Central memory CD8-positive, alpha-beta T cell (primary cell): ENCODE measurements around the gene NFKBIA.

Experiments
- ATAC-seq: fragments of 150-1000 bp; cut with Tn5 transposase; replicated peaks from 2 replicates; pipeline ENCODE4 v1.10.0; 2022; ENCODE audit warnings: mild to moderate bottlenecking, moderate FRiP score, moderate number of reproducible peaks; ENCODE audit not compliant: poor library complexity, severe bottlenecking; ENCODE audit errors: extremely low read depth
- DNase-seq, 2 donors: peaks; one replicate each; pipeline ENCODE4 v3.0.0; 2021; ENCODE audit warnings: low spot score in 2 of 2
- H3K27ac Mint-ChIP-seq: one replicate; pipeline ENCODE4 v1.8.0; 2022; ENCODE audit warnings: low read depth, mild to moderate bottlenecking, moderate library complexity, mixed read lengths
- H3K27me3 Mint-ChIP-seq: one replicate; pipeline ENCODE4 v1.8.0; 2022; ENCODE audit warnings: mixed read lengths
- H3K36me3 Mint-ChIP-seq: one replicate; pipeline ENCODE4 v1.8.0; 2022; ENCODE audit warnings: mild to moderate bottlenecking, moderate library complexity, mixed read lengths; ENCODE audit not compliant: insufficient read depth
- H3K4me1 Mint-ChIP-seq: one replicate; pipeline ENCODE4 v1.8.0; 2022; ENCODE audit warnings: mixed read lengths
- H3K4me3 Mint-ChIP-seq: one replicate; pipeline ENCODE4 v1.8.0; 2022; ENCODE audit warnings: mild to moderate bottlenecking, moderate library complexity, mixed read lengths
- H3K9me3 Mint-ChIP-seq: one replicate; pipeline ENCODE4 v1.8.0; 2022; ENCODE audit warnings: mixed read lengths

Gene NFKBIA

DNA sequence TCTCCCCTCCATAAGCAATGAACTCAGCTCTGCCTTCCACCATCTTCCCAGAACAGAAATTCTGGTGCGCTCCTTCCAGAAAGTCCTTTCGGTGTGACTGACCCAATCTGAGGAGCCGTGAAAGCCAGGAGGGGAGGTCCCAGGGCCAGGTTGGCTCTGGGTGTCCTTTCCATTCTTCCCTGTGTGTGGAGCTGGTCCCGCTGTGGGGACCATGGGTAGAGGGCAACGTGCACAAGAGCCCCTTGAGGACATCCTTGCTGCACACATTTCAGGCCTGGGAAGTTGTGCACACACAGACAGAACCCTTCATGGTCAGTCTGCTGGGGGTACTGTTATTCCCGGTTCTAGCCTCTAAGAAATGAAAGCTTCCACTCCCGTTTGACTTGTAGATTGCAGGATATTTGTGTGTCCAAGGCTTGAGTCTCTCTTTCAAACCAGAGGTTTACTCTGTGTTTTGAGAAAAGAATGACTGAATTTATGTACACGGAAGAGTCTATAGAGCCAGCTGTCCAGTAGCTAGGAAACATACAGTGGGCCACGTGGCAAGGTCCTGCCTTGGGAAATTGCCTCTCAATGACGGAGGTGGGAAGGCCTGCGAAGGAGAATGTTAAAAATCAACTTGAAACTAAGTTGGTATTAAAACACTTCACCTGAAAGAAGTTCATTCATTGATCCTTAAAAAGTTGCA is 10.1 kb downstream of the NFKBIA start:
- no peak overlapping the region for H3K4me3 Mint-ChIP-seq
- no peak overlapping the region for H3K27ac Mint-ChIP-seq
- no peaks in the 10 kb centered on the region for H3K9me3 Mint-ChIP-seq
- ATAC-seq (no peak), DNase-seq (no peak)
- peaks cover 16% of the 10 kb centered on the region for H3K36me3 Mint-ChIP-seq
- H3K4me1 Mint-ChIP-seq = peaks cover 17% of the 10 kb centered on the region
- no peaks in the 10 kb centered on the region for H3K27me3 Mint-ChIP-seq

DNA sequence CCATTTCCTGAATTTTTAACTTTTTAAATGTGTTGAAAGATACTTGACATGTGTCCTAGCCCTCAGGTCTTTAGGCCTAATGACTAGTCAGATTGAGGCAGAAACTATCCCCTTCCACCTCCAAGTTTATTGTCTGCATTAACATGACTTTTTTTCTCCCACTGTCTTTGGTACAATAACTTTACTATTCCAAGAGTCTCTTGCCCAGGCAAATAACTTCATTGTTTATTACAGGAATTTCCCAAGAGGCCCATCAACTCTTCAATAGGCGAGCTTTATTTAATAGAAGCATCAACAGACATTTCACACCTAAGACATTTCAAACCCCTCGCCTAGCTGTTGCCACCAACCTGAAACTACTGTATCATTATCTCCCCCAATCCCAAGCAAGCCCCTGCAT is 10.7 kb downstream of the NFKBIA start:
- no peak for DNase-seq
- ATAC-seq = no peak
- Mint-ChIP-seq H3K27me3 (no peaks in the 10 kb centered on the region), H3K36me3 (peaks cover 10% of the 10 kb centered on the region), H3K27ac (no peak overlapping the region), H3K4me1 (peaks cover 11% of the 10 kb centered on the region), H3K4me3 (no peak overlapping the region), H3K9me3 (no peaks in the 10 kb centered on the region)

DNA sequence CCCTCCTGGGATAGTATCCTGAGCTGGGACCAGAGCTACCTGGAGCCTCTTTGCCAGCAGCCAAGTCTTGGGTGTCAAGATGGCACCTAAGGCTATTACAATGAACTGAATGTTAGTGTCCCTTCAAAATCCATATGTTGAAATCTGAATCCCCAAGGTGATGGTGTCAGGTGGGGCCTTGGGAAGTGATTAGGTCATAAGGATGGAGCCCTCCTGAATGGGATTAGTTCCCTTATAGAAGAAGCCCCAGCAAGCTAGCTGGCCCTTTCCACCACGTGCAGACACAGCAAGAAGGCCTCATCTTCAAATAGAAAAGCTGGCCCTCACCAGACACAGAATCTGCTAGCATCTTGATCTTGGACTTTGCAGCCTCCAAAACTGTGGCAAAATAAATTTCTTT is 12.4 kb downstream of the NFKBIA start:
- no peaks in the 10 kb centered on the region for H3K9me3 Mint-ChIP-seq
- H3K4me1 Mint-ChIP-seq = peaks cover 11% of the 10 kb centered on the region
- peaks cover 7% of the 10 kb centered on the region for H3K36me3 Mint-ChIP-seq
- no peak overlapping the region for H3K27ac Mint-ChIP-seq
- no peak for DNase-seq
- no peak overlapping the region for H3K4me3 Mint-ChIP-seq
- H3K27me3 Mint-ChIP-seq = no peaks in the 10 kb centered on the region
- ATAC-seq = no peak

DNA sequence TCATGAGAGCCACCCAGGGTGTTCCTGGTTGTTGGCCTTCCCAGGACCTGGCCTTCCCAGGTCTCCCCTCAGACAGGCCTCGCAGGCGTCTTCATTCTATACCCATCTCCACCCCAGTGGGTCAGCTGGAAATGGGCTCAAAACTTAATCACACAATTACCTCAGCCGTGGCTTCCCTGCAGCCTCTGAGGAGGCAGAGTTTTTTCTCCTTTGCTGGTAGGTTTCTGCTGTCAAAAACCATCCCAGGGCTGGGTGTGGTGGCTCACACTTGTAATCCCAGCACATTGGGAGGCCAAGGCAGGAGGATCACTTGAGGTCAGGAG is 13.2 kb downstream of the NFKBIA start:
- Mint-ChIP-seq H3K27me3 (no peaks in the 10 kb centered on the region), H3K4me1 (peaks cover 11% of the 10 kb centered on the region), H3K9me3 (no peaks in the 10 kb centered on the region), H3K4me3 (no peak overlapping the region), H3K36me3 (peaks cover 6% of the 10 kb centered on the region), H3K27ac (no peak overlapping the region)
- DNase-seq (no peak), ATAC-seq (no peak)

DNA sequence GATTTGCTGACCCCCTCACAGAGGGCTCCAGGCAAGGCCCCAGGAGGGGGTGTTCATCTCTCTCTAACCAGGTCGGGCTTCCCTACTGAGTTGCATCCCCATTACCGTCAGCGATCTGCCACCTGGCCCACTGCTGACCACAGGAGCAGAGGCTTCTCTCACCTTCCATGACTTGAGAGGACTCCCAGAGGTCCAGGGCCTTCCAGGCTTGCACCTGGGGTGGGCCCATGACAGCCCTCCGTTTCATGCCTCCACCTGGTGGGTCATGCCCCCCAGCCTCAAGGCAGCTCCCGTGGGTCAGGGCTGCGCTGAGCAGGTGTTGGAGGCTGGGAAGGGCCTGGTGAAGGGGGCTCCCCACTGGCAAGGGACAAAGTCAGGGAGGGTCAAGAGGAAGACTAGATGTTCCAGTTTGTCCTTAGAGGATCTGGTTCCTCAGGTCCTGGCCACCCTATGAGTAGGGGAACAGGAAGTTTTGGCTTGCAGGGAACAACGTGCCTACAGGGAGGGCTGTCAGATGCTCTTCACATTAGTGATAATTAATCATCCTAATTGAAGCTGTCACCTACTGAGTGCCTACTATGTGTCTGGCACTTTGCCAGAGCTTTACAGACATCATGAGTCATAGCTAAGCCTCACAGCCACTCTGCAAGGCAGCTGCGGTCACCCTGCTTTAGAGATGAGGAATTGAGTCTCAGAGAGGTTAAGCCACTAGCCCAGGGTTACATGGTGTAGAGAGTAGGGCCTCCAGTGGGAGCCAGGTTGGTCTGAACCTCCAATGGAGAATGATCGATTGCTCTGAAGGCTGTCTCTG is 13.8 kb downstream of the NFKBIA start:
- no peaks in the 10 kb centered on the region for H3K27me3 Mint-ChIP-seq
- no peak overlapping the region for H3K4me3 Mint-ChIP-seq
- H3K4me1 Mint-ChIP-seq = peaks cover 11% of the 10 kb centered on the region
- DNase-seq (peak in 1 of 2 donors; percentile 22), ATAC-seq (peak; percentile 88)
- no peaks in the 10 kb centered on the region for H3K9me3 Mint-ChIP-seq
- peaks cover 6% of the 10 kb centered on the region for H3K36me3 Mint-ChIP-seq
- peak overlapping the region; percentile 41 for H3K27ac Mint-ChIP-seq

DNA sequence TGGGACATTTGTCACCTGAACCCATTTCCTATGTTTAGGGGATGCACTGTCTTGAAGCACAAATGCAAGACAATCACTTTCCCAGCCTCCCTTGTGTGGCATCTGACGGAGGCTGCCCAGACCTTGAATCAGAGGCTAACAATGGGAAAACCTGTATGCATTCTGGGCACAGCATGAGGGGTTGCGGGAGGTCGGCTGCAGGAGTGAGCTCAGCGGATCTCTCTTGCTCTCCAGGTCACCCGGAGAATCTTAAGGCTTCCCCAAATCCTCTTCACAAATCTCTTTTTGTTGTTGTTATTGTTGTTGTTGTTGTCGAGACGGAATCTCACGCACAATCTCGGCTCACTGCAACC is 15.3 kb downstream of the NFKBIA start:
- ATAC-seq (no peak), DNase-seq (no peak)
- H3K9me3 Mint-ChIP-seq = no peaks in the 10 kb centered on the region
- H3K4me1 Mint-ChIP-seq = peaks cover 11% of the 10 kb centered on the region
- H3K36me3 Mint-ChIP-seq = peaks cover 3% of the 10 kb centered on the region
- no peak overlapping the region for H3K27ac Mint-ChIP-seq
- no peaks in the 10 kb centered on the region for H3K27me3 Mint-ChIP-seq
- H3K4me3 Mint-ChIP-seq = no peak overlapping the region

DNA sequence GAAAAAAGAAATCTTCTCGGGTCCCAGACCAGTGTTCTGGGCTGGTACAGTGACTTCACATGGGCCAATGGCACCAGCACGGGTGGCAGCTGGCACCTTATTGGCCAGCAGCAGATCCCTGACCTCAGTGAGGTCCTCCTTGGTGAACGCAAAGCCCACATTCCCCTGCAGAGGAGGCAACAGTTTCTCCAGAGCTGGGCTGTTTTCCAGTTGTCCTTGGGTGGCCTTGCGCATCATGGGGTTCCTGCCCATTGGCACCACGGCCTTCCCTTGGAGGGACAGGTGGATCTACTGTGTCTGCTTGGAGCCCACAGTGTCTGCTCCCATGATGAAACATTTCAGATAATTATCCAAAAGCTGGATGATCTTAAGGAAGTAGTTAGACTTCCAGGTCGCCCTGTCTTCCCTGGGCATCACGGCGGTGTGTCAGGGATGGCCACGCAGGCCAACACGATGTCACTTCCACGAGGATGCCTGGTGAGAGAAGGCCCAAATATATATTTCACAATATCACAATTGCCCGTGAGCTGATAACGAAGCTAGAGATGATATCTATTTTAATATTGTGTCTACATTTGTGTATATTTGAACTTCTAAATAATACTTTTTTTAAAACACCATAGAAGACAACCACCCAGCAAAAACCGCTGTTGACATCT is 15.8 kb downstream of the NFKBIA start:
- H3K27ac Mint-ChIP-seq = no peak overlapping the region
- H3K4me3 Mint-ChIP-seq = no peak overlapping the region
- no peak for ATAC-seq
- H3K27me3 Mint-ChIP-seq = no peaks in the 10 kb centered on the region
- H3K9me3 Mint-ChIP-seq = no peaks in the 10 kb centered on the region
- peaks cover 11% of the 10 kb centered on the region for H3K4me1 Mint-ChIP-seq
- no peaks in the 10 kb centered on the region for H3K36me3 Mint-ChIP-seq
- no peak for DNase-seq

DNA sequence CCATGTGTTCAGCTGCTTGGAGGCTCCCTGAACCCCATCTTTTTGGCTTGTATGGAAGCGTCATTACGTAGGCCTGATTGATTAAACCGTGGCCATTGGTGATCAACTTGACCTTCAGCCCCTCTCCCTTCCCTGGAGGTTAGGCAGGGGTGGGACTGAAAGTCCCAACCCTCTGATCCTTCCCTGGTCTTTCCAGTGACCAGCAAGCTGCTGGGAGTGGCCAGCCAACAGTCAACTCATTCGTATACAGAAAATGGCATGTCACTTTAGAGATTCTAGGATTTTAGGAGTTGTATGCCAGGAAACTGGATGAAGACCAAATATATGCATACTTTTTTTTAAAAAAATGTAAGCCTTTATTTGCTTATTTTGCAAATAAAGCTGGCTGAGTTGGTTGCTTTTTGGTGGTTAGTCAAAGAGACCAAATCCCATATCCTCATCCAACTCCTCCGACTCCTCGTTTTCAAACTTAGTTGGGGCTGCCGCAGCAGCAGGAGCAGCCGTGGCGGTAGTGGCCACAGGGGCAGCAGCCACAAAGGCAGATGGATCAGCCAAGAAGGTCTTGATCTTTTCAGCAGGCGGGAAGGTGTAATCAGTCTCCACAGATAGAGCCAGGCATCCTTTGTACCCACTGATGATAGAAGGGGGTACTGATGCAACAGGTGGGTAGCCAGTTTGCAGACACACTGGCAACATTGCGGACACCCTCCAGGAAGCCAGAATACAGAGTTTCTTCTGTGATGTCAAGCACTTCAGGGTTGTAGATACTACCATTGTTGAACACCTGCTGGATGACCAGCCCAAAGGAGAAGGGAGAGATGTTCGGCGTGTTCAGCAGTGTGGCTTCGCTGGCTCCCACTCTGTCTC is 16.6 kb downstream of the NFKBIA start:
- Mint-ChIP-seq H3K4me3 (no peak overlapping the region), H3K9me3 (no peaks in the 10 kb centered on the region), H3K4me1 (peaks cover 11% of the 10 kb centered on the region), H3K27me3 (no peaks in the 10 kb centered on the region), H3K36me3 (no peaks in the 10 kb centered on the region), H3K27ac (no peak overlapping the region)
- no peak for DNase-seq
- no peak for ATAC-seq

DNA sequence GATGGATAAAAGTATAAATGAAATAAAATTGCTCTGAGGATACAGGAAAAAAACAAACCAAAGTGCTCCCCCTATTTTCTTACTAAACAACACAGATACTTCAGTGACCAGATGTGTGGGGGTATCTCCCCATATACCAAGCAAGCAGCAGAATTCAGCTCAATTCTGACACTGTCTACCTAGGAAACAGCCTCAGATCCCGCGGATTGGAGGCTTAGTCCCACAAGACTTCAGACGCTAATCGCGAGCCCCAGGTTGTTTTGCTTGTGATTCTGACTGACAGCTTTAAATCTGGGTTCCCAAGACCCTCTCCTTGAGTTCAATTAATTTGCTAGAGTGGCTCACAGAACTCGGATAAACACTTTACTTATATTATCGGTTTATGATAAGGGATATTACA is 17.3 kb downstream of the NFKBIA start:
- no peaks in the 10 kb centered on the region for H3K9me3 Mint-ChIP-seq
- H3K27ac Mint-ChIP-seq = no peak overlapping the region
- DNase-seq (no peak), ATAC-seq (no peak)
- H3K4me3 Mint-ChIP-seq = no peak overlapping the region
- peaks cover 11% of the 10 kb centered on the region for H3K4me1 Mint-ChIP-seq
- H3K36me3 Mint-ChIP-seq = no peaks in the 10 kb centered on the region
- no peaks in the 10 kb centered on the region for H3K27me3 Mint-ChIP-seq

DNA sequence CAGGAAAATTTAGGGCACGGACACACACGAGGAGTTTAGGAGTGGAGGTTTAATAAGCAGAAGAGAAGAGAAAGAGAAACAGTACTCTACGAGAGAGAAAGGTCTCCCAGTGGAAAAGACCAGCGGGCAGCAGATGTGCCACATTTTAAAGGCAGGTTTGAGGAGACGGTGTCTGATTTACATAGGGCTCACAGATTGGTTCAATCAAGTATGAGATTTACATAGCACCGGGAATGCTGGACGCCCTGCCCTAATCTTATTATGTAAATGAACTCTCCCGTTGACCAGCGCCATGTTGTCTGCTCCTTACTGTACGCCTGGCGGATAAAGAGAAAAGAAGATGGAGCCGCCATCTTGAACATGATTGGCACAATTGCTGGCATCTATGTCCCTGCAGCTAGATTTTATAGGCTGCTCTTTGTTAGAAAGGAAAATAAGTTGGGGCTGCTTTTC is 17.9 kb downstream of the NFKBIA start:
- Mint-ChIP-seq H3K9me3 (no peaks in the 10 kb centered on the region), H3K27ac (no peak overlapping the region), H3K27me3 (no peaks in the 10 kb centered on the region), H3K36me3 (no peaks in the 10 kb centered on the region), H3K4me3 (no peak overlapping the region), H3K4me1 (peaks cover 11% of the 10 kb centered on the region)
- DNase-seq (no peak), ATAC-seq (no peak)

DNA sequence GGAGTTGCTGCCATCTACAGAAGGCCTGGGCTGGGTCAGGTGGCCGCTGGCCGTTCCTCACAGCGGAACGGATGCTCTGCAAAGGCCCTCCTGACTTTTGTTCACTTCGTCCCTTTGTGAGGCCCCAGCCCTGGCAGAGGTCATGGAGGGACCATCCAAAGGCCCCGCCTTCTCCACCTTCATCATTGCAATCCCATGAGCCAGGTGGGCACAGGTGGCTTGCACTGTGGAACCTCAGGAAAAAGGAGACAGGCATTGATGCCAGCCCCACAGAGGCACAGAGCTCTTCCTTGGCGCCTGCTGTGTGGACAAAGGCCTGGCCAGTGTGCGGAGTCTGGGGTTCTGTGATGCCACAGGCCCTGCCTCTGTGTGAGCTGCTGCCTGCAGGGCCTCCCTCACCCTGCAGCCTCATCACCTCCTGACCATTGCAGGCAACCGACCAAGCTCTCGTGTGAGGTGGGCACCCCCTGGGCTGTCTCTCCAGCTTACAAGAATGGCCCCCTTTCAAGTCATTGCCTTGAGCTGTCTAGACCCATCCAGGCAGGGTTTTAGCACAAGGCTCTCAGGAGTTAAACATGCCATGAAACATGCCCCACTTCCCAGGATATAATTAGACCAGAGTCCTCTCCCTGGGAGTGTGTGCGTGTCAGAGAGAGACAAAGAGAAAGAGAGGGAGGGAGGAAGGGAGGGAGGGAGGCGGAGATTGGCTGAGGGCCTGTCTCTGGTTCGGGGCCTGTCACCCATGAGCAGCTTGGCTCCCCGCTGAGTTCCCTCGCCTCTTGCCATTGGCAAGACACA is 19.3 kb downstream of the NFKBIA start:
- Mint-ChIP-seq H3K36me3 (no peaks in the 10 kb centered on the region), H3K4me3 (no peak overlapping the region), H3K27ac (no peak overlapping the region), H3K9me3 (no peaks in the 10 kb centered on the region), H3K27me3 (no peaks in the 10 kb centered on the region), H3K4me1 (peaks cover under 1% of the 10 kb centered on the region)
- ATAC-seq = no peak
- no peak for DNase-seq
